Measurements from ENCODE around the gene GDF15.

DNA sequence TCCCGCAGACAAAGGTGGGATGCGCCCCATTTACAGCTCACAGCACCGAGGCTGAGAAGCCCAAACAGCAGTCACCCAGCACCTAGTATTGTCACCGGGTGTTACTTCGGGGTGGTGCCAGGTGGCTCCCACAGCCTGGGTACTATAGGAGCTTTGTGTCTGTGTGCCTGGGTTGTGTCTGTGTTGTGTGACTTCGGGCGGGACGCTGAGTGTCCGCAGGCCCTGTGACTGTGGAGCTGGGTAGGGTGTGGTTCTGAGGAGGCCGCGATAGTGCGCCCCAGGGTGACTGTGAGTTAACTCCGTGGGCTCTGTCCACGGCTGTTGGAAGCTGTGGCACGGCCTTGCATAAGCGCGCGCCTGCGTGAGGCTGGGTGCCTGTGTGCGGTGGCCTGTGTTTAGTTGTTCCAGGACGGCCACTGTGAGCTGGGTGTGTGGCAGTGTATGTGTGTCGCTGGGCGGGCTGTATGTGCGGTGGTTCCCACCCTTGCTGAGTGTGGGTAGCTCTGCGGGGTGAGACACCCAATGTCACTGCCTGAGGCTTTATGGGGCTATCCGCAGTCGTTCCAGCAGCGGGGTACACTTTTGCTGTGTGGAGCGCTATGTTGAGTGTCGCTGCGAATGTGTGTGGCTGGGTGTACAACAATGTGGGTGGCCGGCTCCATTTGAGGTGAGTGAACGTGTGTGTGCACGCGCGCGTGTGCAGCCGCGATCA lies 32.7 kb downstream of the GDF15 start:
- TF ChIP-seq, protein P1, sequence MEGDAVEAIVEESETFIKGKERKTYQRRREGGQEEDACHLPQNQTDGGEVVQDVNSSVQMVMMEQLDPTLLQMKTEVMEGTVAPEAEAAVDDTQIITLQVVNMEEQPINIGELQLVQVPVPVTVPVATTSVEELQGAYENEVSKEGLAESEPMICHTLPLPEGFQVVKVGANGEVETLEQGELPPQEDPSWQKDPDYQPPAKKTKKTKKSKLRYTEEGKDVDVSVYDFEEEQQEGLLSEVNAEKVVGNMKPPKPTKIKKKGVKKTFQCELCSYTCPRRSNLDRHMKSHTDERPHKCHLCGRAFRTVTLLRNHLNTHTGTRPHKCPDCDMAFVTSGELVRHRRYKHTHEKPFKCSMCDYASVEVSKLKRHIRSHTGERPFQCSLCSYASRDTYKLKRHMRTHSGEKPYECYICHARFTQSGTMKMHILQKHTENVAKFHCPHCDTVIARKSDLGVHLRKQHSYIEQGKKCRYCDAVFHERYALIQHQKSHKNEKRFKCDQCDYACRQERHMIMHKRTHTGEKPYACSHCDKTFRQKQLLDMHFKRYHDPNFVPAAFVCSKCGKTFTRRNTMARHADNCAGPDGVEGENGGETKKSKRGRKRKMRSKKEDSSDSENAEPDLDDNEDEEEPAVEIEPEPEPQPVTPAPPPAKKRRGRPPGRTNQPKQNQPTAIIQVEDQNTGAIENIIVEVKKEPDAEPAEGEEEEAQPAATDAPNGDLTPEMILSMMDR (IDR thresholded peaks at IDR 0.05; ENCODE audit: low read depth, low read length, poor library complexity, severe bottlenecking), result no peak
- no peak for TF ChIP-seq EZH2phosphoT487 (IDR thresholded peaks at IDR 0.05; ENCODE audit: borderline replicate concordance, low read length)

All from DOHH2 (cell line).